ENCODE results near the gene SRRM1. TPM values are rescaled to one million over a fixed set of nuclear protein-coding genes. Genes with fewer than 3 reads are reported as not detected.

SRRM1 gene
- polyA plus RNA-seq, 1 experiment: 50.4 TPM

GRCh38 chr1:24641646-24642151, 1.4 kb upstream of the SRRM1 start:
- ChIA-PET POLR2A (no interaction called here), CTCF (interaction anchor here (0.7 to 2.9 kb wide), 4 partner anchors 20 to 443 kb away, joined by 4 to 10 read pairs (median 6); no protein-coding TSS in a partner anchor)
- TF ChIP-seq, protein P1, sequence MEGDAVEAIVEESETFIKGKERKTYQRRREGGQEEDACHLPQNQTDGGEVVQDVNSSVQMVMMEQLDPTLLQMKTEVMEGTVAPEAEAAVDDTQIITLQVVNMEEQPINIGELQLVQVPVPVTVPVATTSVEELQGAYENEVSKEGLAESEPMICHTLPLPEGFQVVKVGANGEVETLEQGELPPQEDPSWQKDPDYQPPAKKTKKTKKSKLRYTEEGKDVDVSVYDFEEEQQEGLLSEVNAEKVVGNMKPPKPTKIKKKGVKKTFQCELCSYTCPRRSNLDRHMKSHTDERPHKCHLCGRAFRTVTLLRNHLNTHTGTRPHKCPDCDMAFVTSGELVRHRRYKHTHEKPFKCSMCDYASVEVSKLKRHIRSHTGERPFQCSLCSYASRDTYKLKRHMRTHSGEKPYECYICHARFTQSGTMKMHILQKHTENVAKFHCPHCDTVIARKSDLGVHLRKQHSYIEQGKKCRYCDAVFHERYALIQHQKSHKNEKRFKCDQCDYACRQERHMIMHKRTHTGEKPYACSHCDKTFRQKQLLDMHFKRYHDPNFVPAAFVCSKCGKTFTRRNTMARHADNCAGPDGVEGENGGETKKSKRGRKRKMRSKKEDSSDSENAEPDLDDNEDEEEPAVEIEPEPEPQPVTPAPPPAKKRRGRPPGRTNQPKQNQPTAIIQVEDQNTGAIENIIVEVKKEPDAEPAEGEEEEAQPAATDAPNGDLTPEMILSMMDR (IDR thresholded peaks at IDR 0.05; ENCODE audit: insufficient read depth, low read depth, low read length): no peak
- H3K4me3 ChIP-seq (ENCODE audit: low read depth, low read length): peak overlapping the region; percentile 65
- DNase-seq (ENCODE audit: low read depth): no peak
- no peaks in the 10 kb centered on the region for H3K27me3 ChIP-seq (ENCODE audit: control insufficient read depth, insufficient read depth, low read length)
- H3K36me3 ChIP-seq (ENCODE audit: control insufficient read depth, insufficient read depth, low read length): no peaks in the 10 kb centered on the region; the same call in 1 of the 2 replicates

DNA sequence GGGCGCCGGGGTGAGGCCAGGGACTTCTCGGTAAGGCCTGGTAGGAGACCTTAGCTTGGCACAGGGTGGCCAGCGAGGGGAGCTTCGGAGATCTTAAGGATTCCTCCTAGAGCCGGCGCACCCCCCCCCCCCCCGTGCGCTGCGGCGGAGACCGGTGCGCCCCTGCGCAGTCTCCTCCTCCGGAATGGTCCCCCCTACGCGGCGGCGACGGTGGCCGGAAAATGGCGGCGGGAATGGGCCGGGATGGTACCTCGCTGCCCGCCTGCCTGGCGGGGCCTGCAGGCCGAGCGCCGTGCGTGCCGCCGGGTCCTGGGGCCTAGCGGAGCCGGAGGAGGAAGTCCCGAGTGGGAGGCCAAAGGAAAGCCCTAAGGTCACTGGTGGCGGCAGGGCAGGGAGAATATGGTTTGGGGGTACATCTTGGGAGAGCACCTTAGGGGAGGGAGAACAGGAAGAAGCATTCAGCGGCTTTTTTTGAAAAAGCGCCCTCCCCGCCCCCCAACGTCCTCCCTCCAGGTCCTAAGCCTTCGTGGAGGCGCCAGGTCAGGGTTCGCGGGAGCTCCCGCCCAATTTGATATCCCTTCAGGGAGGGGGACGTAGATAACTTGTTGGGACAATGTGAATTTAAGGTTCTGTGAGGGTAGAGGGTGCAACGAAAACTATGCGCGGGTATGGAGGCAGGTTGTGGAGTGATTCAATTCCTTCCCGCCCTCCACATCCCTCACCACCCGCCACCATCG, 429 bp downstream of the SRRM1 start:
- peak overlapping the region; percentile 97 for H3K4me3 ChIP-seq (ENCODE audit: low read depth, low read length)
- no peaks in the 10 kb centered on the region for H3K27me3 ChIP-seq (ENCODE audit: control insufficient read depth, insufficient read depth, low read length)
- DNase-seq (ENCODE audit: low read depth): no peak
- H3K36me3 ChIP-seq (ENCODE audit: control insufficient read depth, insufficient read depth, low read length): peaks cover 6% of the 10 kb centered on the region
- ChIA-PET CTCF (interaction anchor here (0.7 kb wide), 2 partner anchors 11 to 225 kb away, joined by 3 read pairs; no protein-coding TSS in a partner anchor), POLR2A (no interaction called here)
- TF ChIP-seq, protein P1 (IDR thresholded peaks at IDR 0.05; ENCODE audit: insufficient read depth, low read depth, low read length): no peak

DNA sequence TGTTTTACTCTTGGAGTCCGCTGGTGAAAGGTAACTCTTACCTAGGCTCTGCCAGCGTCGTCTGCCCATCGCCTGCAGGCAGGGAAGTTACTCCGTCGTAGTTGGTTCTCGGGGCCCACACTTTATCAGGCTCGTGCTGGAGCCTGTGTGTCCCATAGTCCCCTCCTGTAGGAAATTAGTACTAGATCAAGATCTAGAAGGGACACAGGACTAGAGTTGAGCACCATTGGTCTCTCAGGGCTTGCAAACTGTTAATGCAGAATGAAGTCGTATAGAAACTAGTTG, 940 bp downstream of the SRRM1 start:
- peaks cover 10% of the 10 kb centered on the region for H3K36me3 ChIP-seq (ENCODE audit: control insufficient read depth, insufficient read depth, low read length)
- POLR2A ChIA-PET: no interaction called here
- no peak for DNase-seq (ENCODE audit: low read depth)
- CTCF ChIA-PET: interaction anchor here (0.7 kb wide), 2 partner anchors 10 to 224 kb away, joined by 3 read pairs; no protein-coding TSS in a partner anchor
- TF ChIP-seq, protein P1 (IDR thresholded peaks at IDR 0.05; ENCODE audit: insufficient read depth, low read depth, low read length): no peak
- no peaks in the 10 kb centered on the region for H3K27me3 ChIP-seq (ENCODE audit: control insufficient read depth, insufficient read depth, low read length)
- peak overlapping the region; percentile 97 for H3K4me3 ChIP-seq (ENCODE audit: low read depth, low read length)

GRCh38 chr1:24648919-24649318, 5.8 kb downstream of the SRRM1 start:
- H3K27me3 ChIP-seq (ENCODE audit: control insufficient read depth, insufficient read depth, low read length): no peaks in the 10 kb centered on the region
- DNase-seq (ENCODE audit: low read depth): no peak
- peaks cover 15% of the 10 kb centered on the region for H3K36me3 ChIP-seq (ENCODE audit: control insufficient read depth, insufficient read depth, low read length)
- no peak overlapping the region for H3K4me3 ChIP-seq (ENCODE audit: low read depth, low read length)
- TF ChIP-seq, protein P1 (IDR thresholded peaks at IDR 0.05; ENCODE audit: insufficient read depth, low read depth, low read length): no peak
- POLR2A ChIA-PET: no interaction called here
- CTCF ChIA-PET: interaction anchor here (1.6 kb wide), 1 partner anchor 11 kb away, joined by 4 read pairs; no protein-coding TSS in a partner anchor

DNA sequence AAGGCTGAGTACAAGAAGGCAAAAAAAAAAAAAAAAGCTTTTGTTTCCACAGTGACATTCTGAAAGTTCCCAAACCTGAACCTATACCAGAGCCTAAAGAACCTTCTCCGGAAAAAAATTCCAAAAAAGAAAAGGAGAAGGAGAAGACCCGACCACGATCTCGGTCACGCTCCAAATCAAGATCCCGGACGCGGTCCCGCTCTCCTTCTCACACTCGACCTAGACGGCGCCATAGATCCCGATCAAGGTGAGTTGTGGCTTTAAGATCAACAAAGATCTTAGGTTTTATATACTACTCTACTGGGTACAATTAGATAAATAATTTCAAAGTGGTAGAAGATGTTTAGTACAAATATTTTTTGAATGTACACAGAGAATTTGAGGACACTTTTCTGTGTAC, 9.3 kb downstream of the SRRM1 start:
- CTCF ChIA-PET: no interaction called here
- Histone ChIP-seq H3K27me3 (ENCODE audit: control insufficient read depth, insufficient read depth, low read length) (no peaks in the 10 kb centered on the region), H3K36me3 (ENCODE audit: control insufficient read depth, insufficient read depth, low read length) (peaks cover 23% of the 10 kb centered on the region), H3K4me3 (ENCODE audit: low read depth, low read length) (no peak overlapping the region)
- DNase-seq (ENCODE audit: low read depth): no peak
- POLR2A ChIA-PET: no interaction called here
- TF ChIP-seq, protein P1 (IDR thresholded peaks at IDR 0.05; ENCODE audit: insufficient read depth, low read depth, low read length): no peak

Measured in BJ (cell line).